Fibroblast of skin of right biceps (primary cell): ENCODE measurements around the gene ZNF132.

Source experiments
- DNase-seq: peaks from one replicate; pipeline ENCODE4 v3.0.0-alpha.2; 2013

Gene ZNF132

DNA sequence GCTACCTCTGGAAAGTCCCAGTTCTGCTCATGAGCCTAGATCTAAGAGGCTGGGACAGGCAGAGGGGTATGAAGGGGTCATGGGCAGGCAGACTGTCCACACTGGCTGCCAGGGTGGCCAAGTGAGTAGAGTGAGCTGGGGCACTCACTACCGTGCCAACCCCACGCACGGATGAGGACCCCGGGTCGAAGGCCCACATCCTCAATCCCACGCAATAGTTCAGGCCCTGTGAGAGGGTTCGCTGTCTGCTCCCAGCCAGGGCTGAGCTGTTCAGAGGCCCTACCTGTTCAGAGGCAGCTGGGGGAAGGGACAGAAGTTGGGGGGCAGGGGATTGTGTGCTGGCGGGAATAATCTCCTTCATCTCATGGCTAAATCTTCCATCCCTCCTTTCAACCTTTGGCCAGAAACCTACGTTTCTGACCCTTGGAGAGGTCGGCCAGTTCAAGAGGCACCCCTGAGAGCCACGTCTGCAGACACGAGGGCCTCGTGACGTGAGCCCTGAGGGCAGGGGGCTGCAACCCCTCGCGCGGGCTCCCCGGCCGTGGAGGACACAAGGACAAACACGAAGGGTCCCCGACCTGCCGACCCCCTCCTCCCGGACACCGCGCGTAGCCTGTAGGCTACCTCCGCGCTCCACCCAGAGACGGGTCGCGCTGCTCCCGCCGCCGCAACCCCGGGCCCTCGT is 53.9 kb downstream of the ZNF132 start:
- no peak for DNase-seq

- DNase-seq = no peak
These were observed 54.6 kb downstream of the ZNF132 start for GRCh38 chr19:58385313-58385890.

- DNase-seq = no peak
These were observed 56.9 kb downstream of the ZNF132 start for GRCh38 chr19:58382997-58383603.
